AG20443 (cell line): ENCODE measurements around the gene PPP6R2.

ENCODE experiments used
- DNase-seq: peaks from one replicate; pipeline ENCODE4 v3.0.0; 2012; ENCODE audit warnings: low spot score, mixed read lengths

The PPP6R2 gene

DNA sequence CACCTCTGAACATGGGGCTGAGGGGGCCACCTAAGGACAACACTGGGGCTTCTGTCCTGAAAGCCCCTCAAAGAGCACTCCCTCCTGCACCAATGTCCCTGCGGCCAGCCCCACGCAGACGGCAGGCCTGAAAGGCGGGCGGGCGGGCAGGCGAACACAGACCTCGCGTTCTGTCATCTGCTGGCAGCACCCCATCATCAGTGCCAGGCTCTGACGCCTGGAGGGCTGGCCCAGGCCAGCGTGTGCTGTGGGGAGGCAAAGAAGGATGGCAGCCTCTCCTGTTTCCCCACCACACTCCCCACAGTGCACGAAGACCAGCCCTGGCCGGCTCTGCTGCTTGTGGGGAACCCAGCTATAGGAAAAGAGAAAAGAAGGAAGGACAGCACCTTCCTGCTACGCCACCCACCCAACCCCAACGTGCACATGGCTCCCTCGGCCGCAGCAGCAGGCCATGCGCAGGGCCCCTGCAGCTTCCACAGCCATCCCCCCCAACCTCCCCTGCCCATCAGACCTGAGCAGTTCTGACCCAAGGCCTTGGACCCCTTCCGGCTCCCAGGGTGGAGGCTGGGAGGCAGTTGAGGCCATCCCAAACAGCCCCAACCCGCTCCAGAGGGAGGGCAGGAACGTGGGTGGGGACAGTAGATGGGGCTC lies 128.2 kb downstream of the PPP6R2 start:
- no peak for DNase-seq

- DNase-seq, result no peak
These were observed 128.8 kb downstream of the PPP6R2 start for GRCh38 chr22:50471962-50472361.

- no peak for DNase-seq
These were observed 130.0 kb downstream of the PPP6R2 start for GRCh38 chr22:50473088-50473487.

GRCh38 chr22:50473855-50474671 lies 130.9 kb downstream of the PPP6R2 start:
- DNase-seq, result peak; percentile 84

GRCh38 chr22:50474710-50475651 lies 131.9 kb downstream of the PPP6R2 start, which contains the start of gene SBF1:
SBF1 (minus strand) TSS chr22:50475035; CDS start chr22:50474840, 195 bp downstream.
- peak; percentile 100 for DNase-seq

GRCh38 chr22:50475652-50476002 lies 132.5 kb downstream of the PPP6R2 start:
- DNase-seq, result no peak

DNA sequence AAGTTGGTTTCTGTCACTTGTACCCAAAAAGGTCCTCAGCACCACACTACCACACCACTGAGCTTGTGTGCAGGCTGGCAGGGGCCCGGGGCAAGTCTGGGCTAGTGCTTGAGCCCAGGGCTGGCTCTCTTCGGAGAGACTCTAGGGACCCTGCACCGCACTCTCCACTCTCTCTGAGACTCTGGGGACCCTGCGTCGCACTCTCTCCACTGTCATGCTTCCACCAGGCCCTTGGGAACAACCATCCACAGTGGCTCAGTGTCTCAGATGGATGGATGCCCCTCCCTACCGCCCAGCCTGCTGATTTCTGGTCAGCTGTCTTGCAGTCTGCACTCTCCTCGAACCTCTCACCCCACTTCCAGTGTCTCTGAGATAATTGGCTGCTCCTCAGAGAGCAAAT lies 133.7 kb downstream of the PPP6R2 start:
- no peak for DNase-seq

DNA sequence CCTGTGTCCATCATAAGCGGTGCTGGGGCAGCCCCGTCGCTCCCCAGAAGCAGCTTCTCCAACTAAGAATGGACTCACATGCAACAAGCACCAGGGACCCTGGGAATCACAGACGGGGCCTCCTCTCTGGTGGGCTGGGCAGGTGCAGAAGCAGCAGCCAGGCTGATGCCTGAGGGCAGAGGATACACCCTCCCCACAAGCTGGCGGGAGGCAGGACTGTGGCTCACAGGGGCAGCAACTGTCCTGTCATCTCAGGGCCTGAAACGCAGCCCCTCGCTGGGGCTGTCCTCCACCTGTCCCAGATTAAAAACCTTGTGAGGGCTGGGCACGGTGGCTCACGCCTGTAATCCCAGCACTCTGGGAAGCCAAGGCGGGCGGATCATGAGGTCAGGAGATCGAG lies 134.8 kb downstream of the PPP6R2 start:
- no peak for DNase-seq

GRCh38 chr22:50479721-50480120 lies 136.6 kb downstream of the PPP6R2 start:
- DNase-seq, result no peak

- DNase-seq, result no peak
These were observed 137.9 kb downstream of the PPP6R2 start for GRCh38 chr22:50481045-50481439.

DNA sequence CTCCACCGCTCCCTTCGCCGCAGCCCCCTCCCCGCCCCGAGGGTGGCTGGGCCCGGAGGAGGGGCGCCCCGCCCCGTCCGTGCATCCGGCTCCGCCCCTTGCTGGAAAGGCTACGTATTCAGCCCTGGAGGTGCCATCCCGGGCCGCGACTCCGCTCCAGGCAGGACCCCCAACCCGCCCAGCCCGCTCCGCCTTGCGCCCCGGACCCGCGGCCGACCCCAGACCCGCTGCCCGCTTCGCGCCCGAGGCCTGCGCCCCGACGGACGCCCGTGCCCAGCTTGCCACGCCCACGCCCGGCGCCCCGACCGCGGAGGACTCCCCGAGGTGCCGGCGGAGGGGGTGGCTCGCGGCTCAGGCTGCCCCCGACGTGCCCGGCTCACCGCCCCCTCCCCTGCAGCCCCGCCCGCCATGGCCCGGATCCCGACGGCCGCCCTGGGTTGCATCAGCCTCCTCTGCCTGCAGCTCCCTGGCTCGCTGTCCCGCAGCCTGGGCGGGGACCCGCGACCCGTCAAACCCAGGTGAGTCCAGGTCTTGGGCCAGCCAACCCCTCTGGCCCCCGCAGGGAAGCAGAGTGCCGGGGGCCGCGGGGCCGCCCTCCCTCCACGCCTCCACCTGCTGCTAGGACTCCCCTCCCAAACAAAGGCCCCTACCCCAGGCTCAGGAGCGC lies 138.4 kb downstream of the PPP6R2 start, which contains the start of gene ADM2:
ADM2 (plus strand) TSS at position 104 of the 667 bp plus-strand sequence; CDS start at position 409, 305 bp downstream.
- DNase-seq, result peak; percentile 80

GRCh38 chr22:50482107-50483074 lies 139.3 kb downstream of the PPP6R2 start:
- no peak for DNase-seq

GRCh38 chr22:50483106-50483505 lies 140.0 kb downstream of the PPP6R2 start:
- DNase-seq, result no peak

- no peak for DNase-seq
These were observed 140.4 kb downstream of the PPP6R2 start for GRCh38 chr22:50483556-50483955.

DNA sequence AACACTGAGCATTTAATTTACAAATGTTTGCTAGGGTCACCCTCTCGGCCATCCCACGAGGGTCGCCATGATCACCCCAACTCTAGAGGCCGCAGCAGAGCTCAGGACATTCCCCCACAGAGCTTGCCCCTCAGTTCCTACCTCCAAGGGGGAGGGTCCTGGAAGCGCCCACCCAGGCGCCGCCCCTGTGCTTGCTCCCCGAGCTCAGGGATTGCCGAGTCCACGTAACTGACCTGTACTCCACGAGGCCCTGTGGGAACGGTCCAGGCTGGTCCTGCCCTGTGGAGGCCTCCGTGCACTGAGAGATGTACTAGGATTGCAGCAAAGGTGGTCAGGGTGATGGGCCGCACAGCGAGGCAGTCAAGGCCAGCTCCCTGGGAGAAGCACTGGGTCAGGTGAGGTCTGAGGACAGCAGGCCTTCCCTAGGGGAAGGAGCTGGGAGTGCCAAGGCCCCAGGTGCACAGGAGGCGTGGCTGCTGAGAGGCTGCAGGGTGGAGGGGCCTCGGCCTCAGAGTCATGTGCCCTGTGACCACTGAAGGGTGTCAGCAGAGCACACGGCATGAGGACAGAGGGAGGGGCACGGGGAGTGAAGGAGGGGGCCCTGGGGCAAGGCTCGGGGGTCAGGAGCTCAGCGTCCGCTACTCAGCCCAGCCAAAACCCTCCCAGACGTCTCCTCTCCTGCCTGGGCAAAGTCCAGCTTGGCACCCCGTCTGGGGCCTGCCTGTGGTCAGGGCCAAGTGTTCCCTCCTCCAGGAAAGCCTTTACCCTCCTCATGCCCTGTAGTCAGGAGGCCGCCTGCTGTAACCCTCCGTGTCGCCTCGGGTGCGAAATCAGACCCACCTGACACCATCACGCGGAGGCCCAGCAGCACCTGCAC lies 141.1 kb downstream of the PPP6R2 start:
- DNase-seq, result no peak

- no peak for DNase-seq
These were observed 142.3 kb downstream of the PPP6R2 start for GRCh38 chr22:50485221-50486131.

- no peak for DNase-seq
These were observed 143.6 kb downstream of the PPP6R2 start, which contains the start of gene MIOX for GRCh38 chr22:50486561-50487289. MIOX (plus strand) TSS chr22:50486859; CDS start chr22:50486898, 39 bp downstream.
